Measurements from ENCODE around the gene MYRF. TPM values are rescaled to one million over a fixed set of nuclear protein-coding genes. Genes with fewer than 3 reads are reported as not detected.

The MYRF gene
- total and polyA plus RNA-seq, 2 of the 13 experiments (the other 11 are each of a cell fraction or from before 2014, with no cell fraction given) = 10.2 to 25.9 TPM

DNA sequence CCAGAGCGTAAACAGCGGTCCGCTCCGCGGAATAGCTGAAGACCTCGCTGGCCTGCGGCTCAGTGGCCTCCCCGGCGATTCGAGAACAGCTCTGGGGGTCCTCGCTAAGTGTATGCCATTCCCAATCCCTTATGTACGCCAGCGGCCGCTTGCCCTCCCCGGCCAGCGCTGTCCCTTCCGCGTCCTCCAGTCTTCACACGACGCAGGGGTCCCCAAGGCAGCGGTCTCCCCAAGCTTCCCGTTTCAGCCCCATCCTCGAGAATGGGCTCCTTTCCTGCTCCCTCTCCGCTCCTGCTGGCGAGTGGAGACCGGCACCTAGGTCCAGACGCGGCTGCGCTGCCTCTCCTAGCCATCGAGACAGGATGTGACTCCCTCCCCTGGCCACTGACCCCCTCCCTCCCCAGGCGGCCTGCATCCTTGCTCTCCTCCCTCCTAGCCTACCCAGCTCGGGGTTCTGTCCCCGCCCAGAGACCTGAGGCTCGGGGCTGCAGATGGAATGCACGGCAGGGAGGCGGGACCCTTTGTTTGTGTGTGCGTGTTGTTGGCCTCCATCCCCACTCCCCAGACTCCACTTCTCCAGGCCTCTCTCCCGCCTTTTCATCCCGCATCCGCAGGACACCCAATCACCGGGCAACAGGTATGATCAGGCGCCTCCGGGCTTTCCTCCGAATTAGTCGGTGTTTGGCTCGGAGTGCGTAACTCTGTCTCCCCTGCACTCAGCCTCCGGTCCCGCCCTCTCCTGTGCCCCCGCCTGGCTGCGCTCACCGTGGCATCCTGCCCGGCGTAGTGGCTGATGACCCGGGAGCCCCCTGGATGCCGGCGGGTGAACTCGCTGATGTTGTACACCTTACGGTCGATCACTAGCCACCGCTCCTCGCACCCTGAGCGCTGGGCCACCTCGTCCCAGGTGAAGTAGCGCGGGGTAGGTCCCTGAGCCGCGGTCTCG, 63.6 kb downstream of the MYRF start (continued):
- TF ChIP-seq, protein P1, sequence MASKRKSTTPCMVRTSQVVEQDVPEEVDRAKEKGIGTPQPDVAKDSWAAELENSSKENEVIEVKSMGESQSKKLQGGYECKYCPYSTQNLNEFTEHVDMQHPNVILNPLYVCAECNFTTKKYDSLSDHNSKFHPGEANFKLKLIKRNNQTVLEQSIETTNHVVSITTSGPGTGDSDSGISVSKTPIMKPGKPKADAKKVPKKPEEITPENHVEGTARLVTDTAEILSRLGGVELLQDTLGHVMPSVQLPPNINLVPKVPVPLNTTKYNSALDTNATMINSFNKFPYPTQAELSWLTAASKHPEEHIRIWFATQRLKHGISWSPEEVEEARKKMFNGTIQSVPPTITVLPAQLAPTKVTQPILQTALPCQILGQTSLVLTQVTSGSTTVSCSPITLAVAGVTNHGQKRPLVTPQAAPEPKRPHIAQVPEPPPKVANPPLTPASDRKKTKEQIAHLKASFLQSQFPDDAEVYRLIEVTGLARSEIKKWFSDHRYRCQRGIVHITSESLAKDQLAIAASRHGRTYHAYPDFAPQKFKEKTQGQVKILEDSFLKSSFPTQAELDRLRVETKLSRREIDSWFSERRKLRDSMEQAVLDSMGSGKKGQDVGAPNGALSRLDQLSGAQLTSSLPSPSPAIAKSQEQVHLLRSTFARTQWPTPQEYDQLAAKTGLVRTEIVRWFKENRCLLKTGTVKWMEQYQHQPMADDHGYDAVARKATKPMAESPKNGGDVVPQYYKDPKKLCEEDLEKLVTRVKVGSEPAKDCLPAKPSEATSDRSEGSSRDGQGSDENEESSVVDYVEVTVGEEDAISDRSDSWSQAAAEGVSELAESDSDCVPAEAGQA (IDR thresholded peaks at IDR 0.05; ENCODE audit: low read depth) = no peak
- TF ChIP-seq, protein P1 (CRISPR knock-in tag; IDR thresholded peaks at IDR 0.05; ENCODE audit: borderline replicate concordance) = no peak
- TF ChIP-seq NR3C1 (CRISPR knock-in tag; IDR thresholded peaks at IDR 0.05) (no peak), BCL6 (CRISPR knock-in tag; IDR thresholded peaks at IDR 0.05) (no peak), TP53 (CRISPR knock-in tag; conservative IDR thresholded peaks at IDR 0.05) (no peak), ZNF207 (IDR thresholded peaks at IDR 0.05; ENCODE audit: borderline replicate concordance) (no peak), ZNF44 (CRISPR knock-in tag; IDR thresholded peaks at IDR 0.05) (no peak), ZBTB39 (CRISPR knock-in tag; IDR thresholded peaks at IDR 0.05) (no peak), ZFY (CRISPR knock-in tag; IDR thresholded peaks at IDR 0.05) (peak; percentile 16; the same call in 1 of the 2 replicates), AGO1 (IDR thresholded peaks at IDR 0.05; ENCODE audit: low read depth, low read length, poor library complexity, severe bottlenecking) (no peak), ZNF496 (CRISPR knock-in tag; IDR thresholded peaks at IDR 0.05; ENCODE audit: insufficient replicate concordance) (no peak), TMF1 (CRISPR knock-in tag; IDR thresholded peaks at IDR 0.05; ENCODE audit: low read depth) (no peak), KLF13 (CRISPR knock-in tag; IDR thresholded peaks at IDR 0.05) (no peak; the same call in 1 of the 2 replicates), ATRX (CRISPR knock-in tag; IDR thresholded peaks at IDR 0.05; ENCODE audit: borderline replicate concordance) (no peak)
- TF ChIP-seq, protein P2, sequence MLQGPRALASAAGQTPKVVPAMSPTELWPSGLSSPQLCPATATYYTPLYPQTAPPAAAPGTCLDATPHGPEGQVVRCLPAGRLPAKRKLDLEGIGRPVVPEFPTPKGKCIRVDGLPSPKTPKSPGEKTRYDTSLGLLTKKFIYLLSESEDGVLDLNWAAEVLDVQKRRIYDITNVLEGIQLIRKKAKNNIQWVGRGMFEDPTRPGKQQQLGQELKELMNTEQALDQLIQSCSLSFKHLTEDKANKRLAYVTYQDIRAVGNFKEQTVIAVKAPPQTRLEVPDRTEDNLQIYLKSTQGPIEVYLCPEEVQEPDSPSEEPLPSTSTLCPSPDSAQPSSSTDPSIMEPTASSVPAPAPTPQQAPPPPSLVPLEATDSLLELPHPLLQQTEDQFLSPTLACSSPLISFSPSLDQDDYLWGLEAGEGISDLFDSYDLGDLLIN (CRISPR knock-in tag; IDR thresholded peaks at IDR 0.05; ENCODE audit: borderline replicate concordance) = no peak
- TF ChIP-seq, protein P3, sequence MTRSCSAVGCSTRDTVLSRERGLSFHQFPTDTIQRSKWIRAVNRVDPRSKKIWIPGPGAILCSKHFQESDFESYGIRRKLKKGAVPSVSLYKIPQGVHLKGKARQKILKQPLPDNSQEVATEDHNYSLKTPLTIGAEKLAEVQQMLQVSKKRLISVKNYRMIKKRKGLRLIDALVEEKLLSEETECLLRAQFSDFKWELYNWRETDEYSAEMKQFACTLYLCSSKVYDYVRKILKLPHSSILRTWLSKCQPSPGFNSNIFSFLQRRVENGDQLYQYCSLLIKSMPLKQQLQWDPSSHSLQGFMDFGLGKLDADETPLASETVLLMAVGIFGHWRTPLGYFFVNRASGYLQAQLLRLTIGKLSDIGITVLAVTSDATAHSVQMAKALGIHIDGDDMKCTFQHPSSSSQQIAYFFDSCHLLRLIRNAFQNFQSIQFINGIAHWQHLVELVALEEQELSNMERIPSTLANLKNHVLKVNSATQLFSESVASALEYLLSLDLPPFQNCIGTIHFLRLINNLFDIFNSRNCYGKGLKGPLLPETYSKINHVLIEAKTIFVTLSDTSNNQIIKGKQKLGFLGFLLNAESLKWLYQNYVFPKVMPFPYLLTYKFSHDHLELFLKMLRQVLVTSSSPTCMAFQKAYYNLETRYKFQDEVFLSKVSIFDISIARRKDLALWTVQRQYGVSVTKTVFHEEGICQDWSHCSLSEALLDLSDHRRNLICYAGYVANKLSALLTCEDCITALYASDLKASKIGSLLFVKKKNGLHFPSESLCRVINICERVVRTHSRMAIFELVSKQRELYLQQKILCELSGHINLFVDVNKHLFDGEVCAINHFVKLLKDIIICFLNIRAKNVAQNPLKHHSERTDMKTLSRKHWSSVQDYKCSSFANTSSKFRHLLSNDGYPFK (CRISPR knock-in tag; IDR thresholded peaks at IDR 0.05; ENCODE audit: borderline replicate concordance) = peak; percentile 56; the same call in 1 of the 2 replicates

All from HepG2 (cell line).